ENCODE measurements around the gene TP53RK.

DNA sequence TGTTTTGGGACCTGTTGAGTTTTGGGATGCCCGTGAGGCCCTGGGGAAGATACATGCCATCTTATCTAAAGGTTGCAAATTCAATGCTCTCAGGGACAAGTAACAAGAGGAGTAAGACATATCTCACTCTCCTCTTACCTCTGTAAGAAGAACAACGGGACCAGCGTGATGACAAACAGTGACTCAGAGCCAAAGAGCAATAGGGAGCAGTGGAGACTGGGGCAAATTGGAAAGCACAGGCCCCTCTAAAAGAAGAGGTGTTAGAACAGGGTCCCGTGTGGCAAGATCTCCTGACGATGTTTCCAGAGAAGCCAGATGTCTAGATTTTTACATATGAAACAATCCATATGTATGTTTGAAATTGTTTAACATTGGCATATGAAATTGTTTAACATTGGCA is 11.6 kb downstream of the TP53RK start:
- TF ChIP-seq POLR2A (IDR thresholded peaks at IDR 0.05): no peak
- TF ChIP-seq, protein P1, sequence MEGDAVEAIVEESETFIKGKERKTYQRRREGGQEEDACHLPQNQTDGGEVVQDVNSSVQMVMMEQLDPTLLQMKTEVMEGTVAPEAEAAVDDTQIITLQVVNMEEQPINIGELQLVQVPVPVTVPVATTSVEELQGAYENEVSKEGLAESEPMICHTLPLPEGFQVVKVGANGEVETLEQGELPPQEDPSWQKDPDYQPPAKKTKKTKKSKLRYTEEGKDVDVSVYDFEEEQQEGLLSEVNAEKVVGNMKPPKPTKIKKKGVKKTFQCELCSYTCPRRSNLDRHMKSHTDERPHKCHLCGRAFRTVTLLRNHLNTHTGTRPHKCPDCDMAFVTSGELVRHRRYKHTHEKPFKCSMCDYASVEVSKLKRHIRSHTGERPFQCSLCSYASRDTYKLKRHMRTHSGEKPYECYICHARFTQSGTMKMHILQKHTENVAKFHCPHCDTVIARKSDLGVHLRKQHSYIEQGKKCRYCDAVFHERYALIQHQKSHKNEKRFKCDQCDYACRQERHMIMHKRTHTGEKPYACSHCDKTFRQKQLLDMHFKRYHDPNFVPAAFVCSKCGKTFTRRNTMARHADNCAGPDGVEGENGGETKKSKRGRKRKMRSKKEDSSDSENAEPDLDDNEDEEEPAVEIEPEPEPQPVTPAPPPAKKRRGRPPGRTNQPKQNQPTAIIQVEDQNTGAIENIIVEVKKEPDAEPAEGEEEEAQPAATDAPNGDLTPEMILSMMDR (IDR thresholded peaks at IDR 0.05): no peak
